Measurements from ENCODE around the gene CYTH1.
"Not testable (repeated sequence)": the region's sequence is repeated elsewhere in the genome, so short reads cannot be mapped to it uniquely, and the experiment has no call there.

CYTH1 gene

GRCh38 chr17:78753316-78754250, 28.5 kb downstream of the CYTH1 start:
- DNase-seq, result no peak

DNA sequence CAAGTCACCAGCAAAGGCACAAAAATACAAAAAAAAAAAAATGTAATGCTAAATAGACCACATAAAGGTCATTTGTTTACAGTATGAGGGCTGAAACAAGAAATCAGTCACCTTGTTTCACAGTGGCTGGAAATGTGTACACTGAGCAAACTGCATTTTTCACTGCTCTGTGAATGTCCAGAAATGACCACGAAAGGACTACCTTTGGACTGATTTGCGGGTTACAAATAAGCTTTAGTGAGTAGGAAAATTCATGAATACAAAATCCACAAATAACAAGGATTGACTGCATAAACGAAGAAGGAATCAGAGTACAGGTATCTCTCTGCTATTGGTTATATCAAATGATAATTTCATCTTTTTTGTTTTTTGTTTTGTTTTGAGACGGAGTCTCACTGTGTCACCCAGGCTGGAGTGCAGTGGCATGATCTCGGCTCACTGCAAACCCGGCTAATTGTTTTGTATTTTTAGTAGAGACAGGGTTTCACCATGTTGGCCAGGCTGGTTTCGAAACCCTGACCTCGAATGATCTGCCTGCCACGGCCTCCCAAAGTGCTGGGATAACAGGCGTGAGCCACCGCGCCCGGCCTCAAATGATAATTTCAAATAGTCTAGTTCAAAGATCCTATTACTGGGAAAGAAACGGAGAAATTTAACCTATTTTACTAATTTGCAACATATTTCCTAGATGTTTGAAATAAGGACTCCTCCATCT, 30.5 kb downstream of the CYTH1 start:
- DNase-seq, result peak; percentile 50

GRCh38 chr17:78751000-78751399, 31.1 kb downstream of the CYTH1 start:
- DNase-seq, result not testable (repeated sequence)

GRCh38 chr17:78748730-78749317, 33.2 kb downstream of the CYTH1 start:
- peak; percentile 94 for DNase-seq

GRCh38 chr17:78748048-78748729, 33.9 kb downstream of the CYTH1 start:
- peak; percentile 22 for DNase-seq

DNA sequence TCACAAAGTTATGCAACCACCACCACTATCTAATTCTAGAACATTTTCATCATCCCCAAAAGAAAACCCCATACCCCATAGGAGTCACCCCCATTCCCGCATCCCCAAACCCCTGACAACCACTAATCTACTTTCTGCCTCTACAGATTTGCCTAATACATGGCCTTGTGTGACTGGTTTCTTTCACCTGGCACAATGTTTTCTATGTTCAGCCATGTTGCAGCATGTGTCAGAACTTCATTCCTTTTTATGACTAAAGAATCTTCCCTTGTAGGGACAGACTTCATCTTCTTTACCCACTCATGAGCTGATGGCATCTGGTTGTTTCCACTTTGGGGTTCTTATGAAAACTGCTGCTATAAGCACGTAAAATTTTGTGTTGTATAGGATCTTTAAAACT, 34.6 kb downstream of the CYTH1 start:
- peak; percentile 4 for DNase-seq

GRCh38 chr17:78746949-78747269, 35.2 kb downstream of the CYTH1 start:
- no peak for DNase-seq

DNA sequence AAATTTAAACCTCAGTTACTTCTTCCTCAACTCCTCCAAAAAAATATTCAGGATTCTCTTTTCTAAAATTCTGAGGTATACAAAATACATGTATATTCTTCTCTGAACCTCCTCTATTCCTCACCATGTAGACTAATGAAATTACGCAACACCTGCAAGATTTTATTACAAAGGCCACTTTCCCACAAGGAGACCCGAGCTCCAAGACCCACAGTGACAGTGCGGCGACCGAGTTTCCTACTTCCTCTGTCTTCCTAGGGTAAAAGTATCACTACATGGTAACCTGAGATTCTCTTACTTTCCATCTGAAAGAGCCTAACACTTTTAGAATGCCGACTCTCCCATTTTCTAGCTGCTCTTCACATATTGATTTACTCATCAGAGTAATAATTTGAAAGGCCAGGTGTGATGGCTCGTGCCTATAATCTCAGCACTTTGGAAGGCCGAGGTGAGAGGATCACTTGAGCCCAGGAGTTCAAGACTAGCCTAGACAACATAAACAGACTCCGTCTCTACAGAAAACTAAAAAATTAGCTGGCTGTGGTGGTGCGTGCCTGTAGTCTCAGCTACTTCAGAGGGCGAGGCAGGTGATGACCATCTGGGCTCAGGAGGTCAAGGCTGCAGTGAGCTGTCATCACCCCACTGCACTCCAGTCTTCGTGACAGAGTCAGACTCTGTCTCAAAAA, 35.7 kb downstream of the CYTH1 start:
- peak; percentile 30 for DNase-seq

- peak; percentile 14 for DNase-seq
These were observed 36.5 kb downstream of the CYTH1 start for GRCh38 chr17:78745407-78746088.

DNA sequence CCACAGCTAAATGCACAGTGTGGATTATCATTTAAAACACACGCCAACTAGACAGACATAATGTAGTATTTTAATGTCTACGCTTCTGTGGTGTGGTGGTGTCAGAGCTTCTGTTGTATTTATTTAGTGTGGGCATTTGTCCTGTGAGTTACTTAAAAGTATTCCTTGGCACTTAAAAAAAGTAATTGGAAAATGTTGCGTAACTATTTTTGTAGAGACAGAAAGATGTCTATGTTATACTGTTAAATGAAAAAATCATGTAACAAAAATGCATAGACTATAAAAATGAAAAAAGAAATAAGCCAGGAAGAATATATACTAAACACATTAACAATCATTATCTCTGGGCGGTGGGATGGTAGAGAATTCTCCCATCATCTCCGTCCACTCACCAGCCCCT, 39.2 kb downstream of the CYTH1 start:
- DNase-seq, result no peak

- DNase-seq, result no peak
These were observed 40.3 kb downstream of the CYTH1 start for GRCh38 chr17:78741644-78742284.

GRCh38 chr17:78739331-78739931, 42.6 kb downstream of the CYTH1 start:
- DNase-seq, result peak; percentile 28

DNA sequence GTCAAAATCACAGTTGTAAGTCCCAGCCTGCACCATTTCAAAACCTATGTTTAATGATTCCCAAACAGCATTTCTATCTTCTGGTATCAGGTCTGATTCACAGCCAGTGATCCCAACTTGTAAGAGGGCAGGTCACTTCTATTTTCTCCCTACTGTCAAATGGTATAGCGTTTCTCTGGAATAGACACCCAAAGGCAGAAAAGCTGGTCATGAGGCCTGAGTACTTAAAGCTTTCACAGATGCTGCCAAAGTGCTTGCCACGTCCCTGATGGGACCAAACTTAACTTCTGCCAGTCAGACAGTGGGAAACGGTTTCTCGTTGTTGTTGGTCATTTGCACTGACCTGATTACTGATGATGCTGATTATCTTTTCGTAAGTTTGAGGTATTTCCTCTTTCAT, 43.4 kb downstream of the CYTH1 start:
- DNase-seq, result no peak

GRCh38 chr17:78738278-78738677, 43.8 kb downstream of the CYTH1 start:
- no peak for DNase-seq

DNA sequence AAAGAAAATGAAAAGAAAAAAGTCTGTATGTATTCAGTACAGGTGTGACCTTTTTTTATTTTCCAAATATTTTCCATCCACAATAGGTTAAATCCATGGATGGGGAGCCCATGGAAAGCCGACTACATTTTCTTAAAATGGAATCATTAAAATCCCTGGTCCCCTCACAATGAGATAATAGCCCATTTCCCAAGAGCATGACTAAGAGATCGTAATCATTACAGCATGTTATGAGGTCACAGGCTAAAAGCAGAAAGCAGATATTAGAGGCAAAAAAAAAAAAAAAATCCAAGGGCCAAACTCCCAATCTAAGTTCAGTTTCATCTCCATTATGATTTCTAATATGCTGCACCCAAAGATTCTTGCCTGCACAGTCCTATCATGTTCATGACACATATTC, 44.7 kb downstream of the CYTH1 start:
- peak; percentile 4 for DNase-seq

DNA sequence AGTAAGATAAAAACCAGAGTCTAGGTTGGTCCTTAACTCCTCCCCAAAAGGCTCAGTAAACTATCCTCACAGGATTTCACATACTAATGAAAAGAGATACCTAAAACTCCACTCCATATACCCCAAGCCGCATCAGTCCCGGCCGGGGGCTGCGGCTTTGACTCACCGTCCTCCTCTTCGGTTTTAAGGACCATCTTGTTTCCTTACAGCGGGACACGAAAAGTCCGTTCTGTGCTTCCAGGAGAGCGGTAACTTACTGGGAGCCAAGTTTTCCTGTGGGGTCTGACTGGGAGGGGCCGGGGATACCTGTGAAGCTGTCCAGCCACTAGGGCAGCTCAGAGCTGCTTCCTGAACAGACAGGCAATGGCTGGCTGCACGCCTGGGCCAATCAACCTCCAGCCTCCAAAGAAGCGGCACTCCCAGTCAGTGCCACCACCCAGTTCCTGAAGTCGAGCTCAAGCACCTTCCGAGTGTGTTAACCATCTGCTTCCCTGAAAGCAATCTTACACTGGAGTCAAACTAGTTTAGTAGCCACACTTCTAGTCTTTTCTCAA, 45.5 kb downstream of the CYTH1 start:
- peak; percentile 70 for DNase-seq

GRCh38 chr17:78735832-78736525, 46.1 kb downstream of the CYTH1 start:
- DNase-seq, result peak; percentile 28

DNA sequence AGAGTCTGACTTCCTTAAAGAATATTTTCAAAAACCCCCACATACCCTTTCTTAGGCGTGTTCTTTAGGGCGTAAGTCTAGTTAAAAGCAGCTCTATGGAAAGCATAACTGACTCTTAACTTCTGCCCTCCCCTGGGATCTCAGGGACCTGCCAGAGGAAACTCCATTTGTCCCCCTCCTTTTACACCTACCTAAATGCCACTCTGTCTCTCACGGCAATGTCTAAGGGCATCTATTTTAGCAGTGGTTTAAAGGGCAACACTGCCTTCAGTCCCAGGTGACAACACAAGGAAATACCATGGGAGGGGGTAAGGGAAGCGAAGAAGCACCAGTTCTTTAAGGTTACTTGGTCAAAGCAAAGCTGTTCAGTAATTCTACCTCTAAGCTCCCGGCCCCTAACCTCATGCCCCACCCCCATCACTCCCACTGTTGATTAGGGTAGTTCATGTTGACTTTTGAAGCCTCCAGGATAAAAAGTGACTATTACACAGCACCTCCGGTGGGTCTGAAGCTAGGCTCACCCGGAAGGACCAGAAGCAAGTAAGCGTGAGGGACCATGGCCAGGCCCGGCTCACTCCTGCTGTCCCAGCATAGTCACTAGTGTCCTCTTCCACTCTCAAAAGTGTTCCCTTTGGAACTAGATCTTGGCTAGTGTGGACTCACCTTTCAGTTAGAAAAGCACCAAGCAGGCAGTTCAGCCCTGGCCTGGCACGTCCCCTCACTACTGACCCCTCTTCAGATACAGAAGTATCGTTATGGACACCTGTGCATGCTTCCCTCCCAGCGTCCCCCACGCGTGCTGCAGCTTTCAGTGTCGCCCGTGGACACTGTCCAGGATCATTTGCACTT, 47.1 kb downstream of the CYTH1 start:
- DNase-seq, result peak; percentile 15

GRCh38 chr17:78732354-78732753, 49.7 kb downstream of the CYTH1 start:
- DNase-seq, result no peak
